GM12891 (cell line): ENCODE data around the gene TTC9.

ENCODE experiments used
- POLR2A ChIP-seq: IDR thresholded peaks from 2 replicates; pipeline ENCODE4 v1.6.1; 2011; ENCODE audit warnings: low read depth, low read length, control low read depth
- TAF1 ChIP-seq: IDR thresholded peaks from 2 replicates; pipeline ENCODE4 v1.6.1; 2011; ENCODE audit warnings: low read depth, low read length, control low read depth

- no peak for TF ChIP-seq TAF1
- TF ChIP-seq POLR2A, result no peak
Observed at GRCh38 chr14:70680748-70681147, 39.0 kb downstream of the TTC9 start.
